IMR-90 (cell line): ENCODE measurements around the gene KRT77. TPM values are rescaled to one million over a fixed set of nuclear protein-coding genes. Genes with fewer than 3 reads are reported as not detected.

Source experiments
- ATAC-seq: fragments of 200-7000 bp; cut with Tn5 transposase; 2 replicates; pipeline ENCODE4 v1.9.1; 2020; ENCODE audit warnings: low read depth, mild to moderate bottlenecking, moderate library complexity
- BruUV-seq: library from RNA; stranded (reverse); fragments of 400-500 nt; replicated peaks from 2 replicates; lab custom pipeline; 2021; lab: Mats Ljungman, UMichigan
- CTCF ChIA-PET: fragments of 300-600 bp; formaldehyde crosslinking; extraction: SDS; loops from one replicate; lab custom pipeline; 2021; ENCODE audit warnings: antibody characterized with exemption; lab: Yijun Ruan, JAX
- POLR2A ChIA-PET: fragments of 300-600 bp; sonication (Branson Sonifier 250); formaldehyde crosslinking; loops from one replicate; lab custom pipeline; 2022; ENCODE audit warnings: antibody characterized with exemption; ENCODE audit not compliant: unreplicated experiment; lab: Charles Lee
- DNase-seq: peaks from one replicate; pipeline ENCODE4 v3.0.0; 2013
- H2AFZ ChIP-seq: replicated peaks from 2 replicates; pipeline ENCODE3; 2013; ENCODE audit warnings: low read length, mild to moderate bottlenecking; ENCODE audit not compliant: poor library complexity
- H2AK5ac ChIP-seq: 2 replicates; pipeline ENCODE4 v1.6.1; 2013; ENCODE audit warnings: low read depth, low read length, inconsistent platforms
- H2AK9ac ChIP-seq: replicated peaks from 2 replicates; pipeline ENCODE3; 2013; ENCODE audit warnings: mild to moderate bottlenecking, low read depth, low read length, moderate library complexity; ENCODE audit not compliant: poor library complexity
- H2BK120ac ChIP-seq: 2 replicates; pipeline ENCODE4 v1.6.1; 2013; ENCODE audit warnings: low read depth, low read length, inconsistent platforms
- H2BK15ac ChIP-seq: 3 replicates; pipeline ENCODE4 v1.6.1; 2013; ENCODE audit warnings: low read depth, low read length, inconsistent platforms
- H2BK20ac ChIP-seq: 2 replicates; pipeline ENCODE4 v1.6.1; 2013; ENCODE audit warnings: low read depth, mild to moderate bottlenecking, inconsistent platforms, low read length, moderate library complexity
- H2BK5ac ChIP-seq: 2 replicates; pipeline ENCODE4 v1.6.1; 2013; ENCODE audit warnings: mild to moderate bottlenecking, low read depth, low read length, inconsistent platforms; ENCODE audit not compliant: poor library complexity, severe bottlenecking
- H3K14ac ChIP-seq: replicated peaks from 2 replicates; pipeline ENCODE4 v1.6.1; 2013; ENCODE audit warnings: low read depth, low read length, inconsistent platforms
- H3K18ac ChIP-seq: 2 replicates; pipeline ENCODE4 v1.6.1; 2013; ENCODE audit warnings: low read depth, low read length, control low read depth
- H3K23ac ChIP-seq: 2 replicates; pipeline ENCODE4 v1.6.1; 2013; ENCODE audit warnings: low read depth, low read length, inconsistent platforms
- H3K27ac ChIP-seq: 2 replicates; pipeline ENCODE4 v1.5.1; 2013; ENCODE audit warnings: mild to moderate bottlenecking, control low read depth, low read length; ENCODE audit not compliant: insufficient read depth
- H3K27me3 ChIP-seq: 2 replicates; pipeline ENCODE4 v1.6.1; 2013; ENCODE audit warnings: low read length; ENCODE audit not compliant: control insufficient read depth, insufficient read depth
- H3K36me3 ChIP-seq: 2 replicates; pipeline ENCODE4 v1.6.1; 2013; ENCODE audit warnings: low read length, mixed read lengths; ENCODE audit not compliant: control insufficient read depth, insufficient read depth
- H3K4ac ChIP-seq: 2 replicates; pipeline ENCODE4 v1.6.1; 2013; ENCODE audit warnings: low read depth, low read length, inconsistent platforms
- H3K4me1 ChIP-seq: 2 replicates; pipeline ENCODE4 v1.6.1; 2013; ENCODE audit warnings: low read length, mixed read lengths; ENCODE audit not compliant: control insufficient read depth, insufficient read depth
- H3K4me2 ChIP-seq: 2 replicates; pipeline ENCODE4 v1.6.1; 2013; ENCODE audit warnings: low read depth, mild to moderate bottlenecking, control low read depth, low read length, moderate library complexity
- H3K4me3 ChIP-seq: 2 replicates; pipeline ENCODE4 v1.5.1; 2013; ENCODE audit warnings: low read depth, mild to moderate bottlenecking, control low read depth, low read length, moderate library complexity; ENCODE audit not compliant: insufficient read depth
- H3K56ac ChIP-seq: 2 replicates; pipeline ENCODE4 v1.6.1; 2013; ENCODE audit warnings: low read length, inconsistent platforms; ENCODE audit not compliant: insufficient read depth; ENCODE audit errors: extremely low read depth
- H3K79me1 ChIP-seq, 2 experiments: 2 replicates each; pipeline ENCODE4 v1.6.1; 2013; ENCODE audit warnings: low read length in 2 of 2, inconsistent platforms in 1 of 2, low read depth in 1 of 2
- H3K9ac ChIP-seq: 2 replicates; pipeline ENCODE4 v1.6.1; 2013; ENCODE audit warnings: low read depth, low read length, control low read depth
- H3K9me1 ChIP-seq: 2 replicates; pipeline ENCODE4 v1.6.1; 2013; ENCODE audit warnings: low read length, inconsistent platforms; ENCODE audit not compliant: insufficient read depth
- H3K9me3 ChIP-seq: 2 replicates; pipeline ENCODE4 v1.6.1; 2013; ENCODE audit warnings: low read length; ENCODE audit not compliant: control insufficient read depth, insufficient read depth
- H4K20me1 ChIP-seq: 2 replicates; pipeline ENCODE4 v1.6.1; 2013; ENCODE audit warnings: low read length, inconsistent platforms; ENCODE audit not compliant: insufficient read depth
- H4K5ac ChIP-seq: 2 replicates; pipeline ENCODE4 v1.6.1; 2013; ENCODE audit warnings: mild to moderate bottlenecking, low read depth, low read length, control low read depth
- H4K8ac ChIP-seq, 2 experiments: 2 replicates each; pipeline ENCODE4 v1.6.1; 2013; ENCODE audit warnings: low read depth in 2 of 2, low read length in 2 of 2, control low read depth in 1 of 2, inconsistent platforms in 1 of 2
- H4K91ac ChIP-seq: 2 replicates; pipeline ENCODE4 v1.6.1; 2013; ENCODE audit warnings: low read depth, low read length, inconsistent platforms; ENCODE audit not compliant: insufficient read depth
- BHLHE40 ChIP-seq: fragments of 150-350 bp; IDR thresholded peaks from 2 replicates; pipeline ENCODE4 v1.6.1; 2016; ENCODE audit warnings: mild to moderate bottlenecking, low read depth, low read length
- CEBPB ChIP-seq: IDR thresholded peaks from 2 replicates; pipeline ENCODE4 v1.6.1; 2012; ENCODE audit warnings: low read depth, low read length, improper control_type of control experiment
- CHD1 ChIP-seq: IDR thresholded peaks from 2 replicates; pipeline ENCODE4 v1.6.1; 2012; ENCODE audit warnings: low read depth, low read length, improper control_type of control experiment
- CTCF ChIP-seq: conservative IDR thresholded peaks from 2 replicates; pipeline ENCODE4 v1.5.1; 2012; ENCODE audit warnings: mild to moderate bottlenecking, low read depth, low read length, improper control_type of control experiment
- ELK1 ChIP-seq: fragments of 150-350 bp; IDR thresholded peaks from 2 replicates; pipeline ENCODE4 v1.6.1; 2016; ENCODE audit warnings: low read depth, mild to moderate bottlenecking, low read length, moderate library complexity, borderline replicate concordance
- FOS ChIP-seq: fragments of 150-350 bp; IDR thresholded peaks from 2 replicates; pipeline ENCODE4 v1.6.1; 2016; ENCODE audit warnings: low read depth, low read length
- MAFK ChIP-seq: IDR thresholded peaks from 2 replicates; pipeline ENCODE4 v1.6.1; 2012; ENCODE audit warnings: low read depth, low read length, improper control_type of control experiment
- MAZ ChIP-seq: IDR thresholded peaks from 2 replicates; pipeline ENCODE4 v1.6.1; 2012; ENCODE audit warnings: low read depth, mild to moderate bottlenecking, low read length, improper control_type of control experiment, moderate library complexity, borderline replicate concordance
- NFE2L2 ChIP-seq: fragments of 150-350 bp; IDR thresholded peaks from 2 replicates; pipeline ENCODE4 v1.6.1; 2016; ENCODE audit warnings: low read depth, mild to moderate bottlenecking, low read length
- POLR2A ChIP-seq: IDR thresholded peaks from 2 replicates; pipeline ENCODE4 v1.6.1; 2012; ENCODE audit warnings: mild to moderate bottlenecking, low read depth, low read length
- RAD21 ChIP-seq: IDR thresholded peaks from 2 replicates; pipeline ENCODE4 v1.6.1; 2012; ENCODE audit warnings: low read length, improper control_type of control experiment
- RCOR1 ChIP-seq: IDR thresholded peaks from 2 replicates; pipeline ENCODE4 v1.6.1; 2012; ENCODE audit warnings: mild to moderate bottlenecking, low read length, improper control_type of control experiment; ENCODE audit not compliant: insufficient replicate concordance
- RFX5 ChIP-seq: IDR thresholded peaks from 2 replicates; pipeline ENCODE4 v1.8.0; 2012; ENCODE audit warnings: low read depth, mild to moderate bottlenecking, low read length, moderate library complexity
- SMC3 ChIP-seq: fragments of 150-350 bp; IDR thresholded peaks from 2 replicates; pipeline ENCODE4 v1.6.1; 2016; ENCODE audit warnings: low read depth, mild to moderate bottlenecking, antibody characterized with exemption, low read length, moderate library complexity
- WGBS, 2 experiments: methylation state at CpG; one replicate each; pipeline versions ENCODE4 v1.1.5 to v1.1.7; 2013; ENCODE audit warnings: missing lambda C conversion rate in 2 of 2; ENCODE audit not compliant: insufficient read length in 1 of 2; ENCODE audit errors: extremely low coverage in 2 of 2; 5-methylcytosine and 5-hydroxymethylcytosine counted together
- dilution Hi-C: fragments of 300-500 bp; cut with HindIII; formaldehyde crosslinking; loops from one replicate; pipeline ENCODE4 v1.14.3; 2018; ENCODE audit warnings: low sequenced_read_pairs; ENCODE audit not compliant: unreplicated experiment
- in situ Hi-C: fragments of 300-500 bp; cut with MboI; formaldehyde crosslinking; loops from 3 replicates; pipeline ENCODE4 v1.14.3; 2019; ENCODE audit warnings: low sequenced_read_pairs, inconsistent platforms, mixed read lengths
- intact Hi-C: fragments of 100-400 bp; cut with micrococcal nuclease; formaldehyde crosslinking; loops from 2 replicates; pipeline ENCODE4 v1.10.0; 2022
- polyA plus RNA-seq, 3 experiments: library from polyadenylated mRNA; depleted of rRNA; stranded (reverse); fragments of >200 nt; gene quantifications; 2 replicates each; pipeline ENCODE4 v1.2.3, GENCODE V29; 2012; ENCODE audit warnings: low replicate concordance in 1 of 3
- total RNA-seq: library from RNA; depleted of rRNA; stranded (reverse); fragments of >200 nt; gene quantifications from 2 replicates; pipeline ENCODE4 v1.2.3, GENCODE V29; 2012
- TF ChIP-seq, protein P1 (sequence below): fragments of 150-350 bp; IDR thresholded peaks from 2 replicates; pipeline ENCODE4 v1.6.1; 2017; ENCODE audit warnings: mild to moderate bottlenecking, antibody characterized with exemption, low read length, low read depth

The KRT77 gene
- total and polyA plus RNA-seq, 2 of the 4 experiments (the other 2 are of a cell fraction) = not detected

- H3K9ac ChIP-seq = no peak within 1 kb of the TSS
- no peak within 1 kb of the TSS for H2AFZ ChIP-seq
- no peak within 1 kb of the TSS for H2BK5ac ChIP-seq
- no peak within 1 kb of the TSS for H2AK9ac ChIP-seq
- WGBS, 2 experiments = no CpG with 5 or more reads among the region's 16 CpGs
- no peak within 1 kb of the TSS for H2BK120ac ChIP-seq
- intact Hi-C loops = no loop called here
- no peaks in the 10 kb centered on the region for H3K9me3 ChIP-seq
- H3K79me1 ChIP-seq = no peaks in the 10 kb centered on the region
- H3K9me1 ChIP-seq = no peaks in the 10 kb centered on the region
- TF ChIP-seq, protein P1, sequence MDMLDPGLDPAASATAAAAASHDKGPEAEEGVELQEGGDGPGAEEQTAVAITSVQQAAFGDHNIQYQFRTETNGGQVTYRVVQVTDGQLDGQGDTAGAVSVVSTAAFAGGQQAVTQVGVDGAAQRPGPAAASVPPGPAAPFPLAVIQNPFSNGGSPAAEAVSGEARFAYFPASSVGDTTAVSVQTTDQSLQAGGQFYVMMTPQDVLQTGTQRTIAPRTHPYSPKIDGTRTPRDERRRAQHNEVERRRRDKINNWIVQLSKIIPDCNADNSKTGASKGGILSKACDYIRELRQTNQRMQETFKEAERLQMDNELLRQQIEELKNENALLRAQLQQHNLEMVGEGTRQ = no peak
- TF ChIP-seq RFX5 = no peak
- TF ChIP-seq ELK1 = no peak
- TF ChIP-seq NFE2L2 = no peak
- TF ChIP-seq BHLHE40 = no peak
- no peak for TF ChIP-seq CHD1
- TF ChIP-seq FOS = no peak
- TF ChIP-seq CTCF = no peak
- TF ChIP-seq MAZ = no peak
- TF ChIP-seq RAD21 = no peak
- TF ChIP-seq POLR2A = no peak
- TF ChIP-seq SMC3 = no peak
- TF ChIP-seq CEBPB = no peak
- no peak for TF ChIP-seq MAFK
- no peak for TF ChIP-seq RCOR1
- H3K4me3 ChIP-seq = no peak within 1 kb of the TSS
- no peak within 1 kb of the TSS for H4K5ac ChIP-seq
- H3K27ac ChIP-seq = no peak within 1 kb of the TSS
- POLR2A ChIA-PET = no interaction called here
- no peak within 1 kb of the TSS for H2BK20ac ChIP-seq
- no peak within 1 kb of the TSS for H3K56ac ChIP-seq
- ATAC-seq = no peak
- no peaks in the 10 kb centered on the region for H3K4me1 ChIP-seq
- no peak within 1 kb of the TSS for H3K14ac ChIP-seq
- no peaks in the 10 kb centered on the region for H4K20me1 ChIP-seq
- no peak within 1 kb of the TSS for H4K91ac ChIP-seq
- H3K4ac ChIP-seq = no peak within 1 kb of the TSS
- no peak within 1 kb of the TSS for H2AK5ac ChIP-seq
- H3K18ac ChIP-seq = no peak within 1 kb of the TSS
- no peak within 1 kb of the TSS for H2BK15ac ChIP-seq
- H3K36me3 ChIP-seq = no peaks in the 10 kb centered on the region
- no peak within 1 kb of the TSS for H3K4me2 ChIP-seq
- dilution Hi-C loops = no loop called here
- no peak within 1 kb of the TSS for H4K8ac ChIP-seq
- DNase-seq = no peak
- BruUV-seq = no TSS peak
- CTCF ChIA-PET = no interaction called here
- peaks cover 16% of the 10 kb centered on the region for H3K27me3 ChIP-seq
- in situ Hi-C loops = no loop called here
- H3K23ac ChIP-seq = no peak within 1 kb of the TSS
Measured at GRCh38 chr12:52651726-52652261, 51.5 kb downstream of the KRT77 start, which contains the start of gene KRT2. KRT2 (minus strand) TSS chr12:52652211; CDS start chr12:52652142, 69 bp downstream.
